GM12865 (cell line): ENCODE results near the gene DPPA2.

ENCODE experiments used
- DNase-seq: peaks from one replicate; pipeline ENCODE4 v3.0.0; 2010; ENCODE audit warnings: low read depth
- H3K4me3 ChIP-seq: 2 replicates; pipeline ENCODE4 v1.5.1; 2011; ENCODE audit warnings: mild to moderate bottlenecking, low read depth, low read length, control low read depth
- CTCF ChIP-seq: IDR thresholded peaks from 2 replicates; pipeline ENCODE4 v1.5.1; 2011; ENCODE audit warnings: low read length, control low read depth, low read depth, inconsistent platforms; ENCODE audit not compliant: insufficient read depth; ENCODE audit errors: missing control alignments

DPPA2 gene

GRCh38 chr3:109252641-109253040, 63.7 kb downstream of the DPPA2 start:
- no peak for TF ChIP-seq CTCF
- no peak for DNase-seq
- no peak overlapping the region for H3K4me3 ChIP-seq
